K562 (cell line): ENCODE measurements around the gene ZNF121. TPM values are rescaled to one million over a fixed set of nuclear protein-coding genes. Genes with fewer than 3 reads are reported as not detected.

Experiments
- KLF16 ChIP-seq: IDR thresholded peaks from 2 replicates; pipeline ENCODE4 v1.6.1; 2016; ENCODE audit warnings: antibody characterized with exemption
- LEF1 ChIP-seq: fragments of 450-650 bp; IDR thresholded peaks from 2 replicates; pipeline ENCODE4 v1.6.1; 2016; ENCODE audit warnings: mild to moderate bottlenecking
- PHTF2 ChIP-seq: fragments of 250-450 bp; sonication (Bioruptor Pico); IDR thresholded peaks from 2 replicates; pipeline ENCODE4 v1.5.0; 2021; ENCODE audit warnings: mild to moderate bottlenecking
- POLR2A ChIP-seq: fragments of 450-650 bp; conservative IDR thresholded peaks from 2 replicates; pipeline ENCODE4 v1.6.1; 2016
- SRSF3 ChIP-seq: fragments of 200-400 bp; formaldehyde crosslinking; IDR thresholded peaks from 2 replicates; pipeline ENCODE4 v1.6.1; 2016; ENCODE audit warnings: mild to moderate bottlenecking, low read length, moderate library complexity; ENCODE audit not compliant: insufficient read depth
- SRSF9 ChIP-seq: fragments of 200-400 bp; formaldehyde crosslinking; IDR thresholded peaks from 2 replicates; pipeline ENCODE4 v1.6.1; 2017; ENCODE audit warnings: low read depth, low read length, borderline replicate concordance
- TCF7L2 ChIP-seq: fragments of 150-350 bp; IDR thresholded peaks from 2 replicates; pipeline ENCODE4 v1.6.1; 2016; ENCODE audit warnings: low read depth, mild to moderate bottlenecking, low read length, moderate library complexity
- ZBTB7A ChIP-seq: IDR thresholded peaks from 2 replicates; pipeline ENCODE4 v1.6.1; 2011; ENCODE audit warnings: low read depth, mild to moderate bottlenecking, low read length, moderate library complexity, borderline replicate concordance; ENCODE audit not compliant: control insufficient read depth
- ZEB2 ChIP-seq: fragments of 450-650 bp; IDR thresholded peaks from 2 replicates; pipeline ENCODE4 v1.6.1; 2016
- ZKSCAN8 ChIP-seq: fragments of 200-800 bp; sonication (Bioruptor generic); IDR thresholded peaks from 2 replicates; pipeline ENCODE4 v1.6.1; 2016; ENCODE audit warnings: missing genetic modification characterization, missing compliant biosample characterization
- ZNF57 ChIP-seq: fragments of 450-650 bp; formaldehyde crosslinking; IDR thresholded peaks from 2 replicates; pipeline ENCODE4 v1.4.0; 2020; ENCODE audit warnings: mild to moderate bottlenecking, moderate library complexity
- ZNF830 ChIP-seq: fragments of 250-450 bp; sonication (Bioruptor Pico); IDR thresholded peaks from 2 replicates; pipeline ENCODE4 v1.5.0; 2021; ENCODE audit warnings: mild to moderate bottlenecking
- polyA plus RNA-seq, 8 experiments: library from polyadenylated mRNA; depleted of rRNA in 4 of 8; stranded (reverse) in 5 of 8; unstranded in 3 of 8; fragments of >200 nt; fragmentation: Nextera tagmentation in 2 of 8; fragmentation: Illumina TruSeq in 1 of 8; extraction: Ambion mirVana in 2 of 8; extraction: Trizol in 1 of 8; gene quantifications; 2 replicates each; pipeline versions ENCODE4 v1.2.1 to v1.2.3, GENCODE V29; 2011 to 2014; ENCODE audit warnings: inconsistent platforms in 1 of 8, missing spikeins in 1 of 8
- total RNA-seq, 7 experiments: library from RNA; depleted of rRNA in 6 of 7; stranded (reverse); fragments of >200 nt in 6 of 7; fragmentation: Illumina TruSeq in 2 of 7; extraction: Trizol in 2 of 7; gene quantifications; 2 replicates each; pipeline versions ENCODE4 v1.2.1 to v1.2.3, GENCODE V29; 2011 to 2021; ENCODE audit warnings: low replicate concordance in 1 of 7
- TF ChIP-seq, protein P1 (sequence below), 2 experiments: fragments of 450-650 bp; formaldehyde crosslinking in 1 of 2; IDR thresholded peaks; 2 replicates each; pipeline versions ENCODE4 v1.4.0 to v1.6.1; 2014 to 2020; ENCODE audit warnings: mild to moderate bottlenecking in 2 of 2, borderline replicate concordance in 1 of 2, low read depth in 1 of 2
- TF ChIP-seq, protein P2 (sequence below): fragments of 250-450 bp; sonication (Bioruptor Pico); IDR thresholded peaks from 2 replicates; pipeline ENCODE4 v1.8.0; 2022; ENCODE audit warnings: inconsistent platforms
- TF ChIP-seq, protein P3 (sequence below): fragments of 450-650 bp; formaldehyde crosslinking; IDR thresholded peaks from 2 replicates; pipeline ENCODE4 v1.4.0; 2020; ENCODE audit warnings: mild to moderate bottlenecking, mixed read lengths
- TF ChIP-seq, protein P4 (sequence below): fragments of 450-650 bp; formaldehyde crosslinking; IDR thresholded peaks from 2 replicates; pipeline ENCODE4 v1.4.0; 2022; ENCODE audit warnings: missing genetic modification characterization

The ZNF121 gene
- total and polyA plus RNA-seq, 9 of the 15 experiments (the other 6 are each of a cell fraction or from before 2014, with no cell fraction given) = 14.6 to 115 (median 33.4) TPM

DNA sequence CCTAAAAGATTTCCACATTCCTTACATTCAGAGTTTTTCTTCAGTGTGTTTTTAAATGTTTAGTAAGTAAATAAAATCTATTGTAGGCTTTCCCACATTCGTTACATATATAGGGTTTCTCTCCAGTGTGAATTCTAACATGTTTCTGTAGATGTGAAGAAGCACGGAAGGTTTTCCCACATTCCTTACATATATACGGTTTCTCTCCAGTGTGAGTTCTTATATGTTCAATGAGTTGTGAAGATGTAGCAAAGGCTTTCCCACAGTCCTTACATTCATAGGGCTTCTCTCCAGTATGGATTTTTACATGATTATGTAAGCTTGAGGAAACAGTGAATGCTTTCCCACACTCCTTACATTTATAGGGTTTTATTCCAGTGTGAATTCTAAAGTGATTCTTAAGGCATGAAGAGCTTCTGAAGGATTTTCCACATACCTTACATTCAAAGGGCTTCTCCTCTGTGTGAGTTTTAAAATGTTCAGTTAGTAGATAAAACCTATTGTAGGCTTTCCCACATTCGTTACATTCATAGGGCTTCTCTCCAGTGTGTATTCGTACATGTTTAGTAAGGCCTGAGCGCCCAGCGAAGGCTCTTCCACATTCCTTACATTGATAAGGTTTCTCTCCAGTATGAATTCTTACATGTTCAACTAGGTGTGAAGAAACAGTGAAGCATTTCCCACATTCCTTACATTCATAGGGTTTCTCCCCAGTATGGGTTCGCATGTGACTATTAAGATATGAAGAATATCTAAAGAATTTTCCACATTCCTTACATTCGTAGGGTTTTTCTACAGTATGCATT is 18.2 kb downstream of the ZNF121 start (continued):
- TF ChIP-seq ZNF57 (CRISPR knock-in tag) = no peak
- TF ChIP-seq, protein P1, sequence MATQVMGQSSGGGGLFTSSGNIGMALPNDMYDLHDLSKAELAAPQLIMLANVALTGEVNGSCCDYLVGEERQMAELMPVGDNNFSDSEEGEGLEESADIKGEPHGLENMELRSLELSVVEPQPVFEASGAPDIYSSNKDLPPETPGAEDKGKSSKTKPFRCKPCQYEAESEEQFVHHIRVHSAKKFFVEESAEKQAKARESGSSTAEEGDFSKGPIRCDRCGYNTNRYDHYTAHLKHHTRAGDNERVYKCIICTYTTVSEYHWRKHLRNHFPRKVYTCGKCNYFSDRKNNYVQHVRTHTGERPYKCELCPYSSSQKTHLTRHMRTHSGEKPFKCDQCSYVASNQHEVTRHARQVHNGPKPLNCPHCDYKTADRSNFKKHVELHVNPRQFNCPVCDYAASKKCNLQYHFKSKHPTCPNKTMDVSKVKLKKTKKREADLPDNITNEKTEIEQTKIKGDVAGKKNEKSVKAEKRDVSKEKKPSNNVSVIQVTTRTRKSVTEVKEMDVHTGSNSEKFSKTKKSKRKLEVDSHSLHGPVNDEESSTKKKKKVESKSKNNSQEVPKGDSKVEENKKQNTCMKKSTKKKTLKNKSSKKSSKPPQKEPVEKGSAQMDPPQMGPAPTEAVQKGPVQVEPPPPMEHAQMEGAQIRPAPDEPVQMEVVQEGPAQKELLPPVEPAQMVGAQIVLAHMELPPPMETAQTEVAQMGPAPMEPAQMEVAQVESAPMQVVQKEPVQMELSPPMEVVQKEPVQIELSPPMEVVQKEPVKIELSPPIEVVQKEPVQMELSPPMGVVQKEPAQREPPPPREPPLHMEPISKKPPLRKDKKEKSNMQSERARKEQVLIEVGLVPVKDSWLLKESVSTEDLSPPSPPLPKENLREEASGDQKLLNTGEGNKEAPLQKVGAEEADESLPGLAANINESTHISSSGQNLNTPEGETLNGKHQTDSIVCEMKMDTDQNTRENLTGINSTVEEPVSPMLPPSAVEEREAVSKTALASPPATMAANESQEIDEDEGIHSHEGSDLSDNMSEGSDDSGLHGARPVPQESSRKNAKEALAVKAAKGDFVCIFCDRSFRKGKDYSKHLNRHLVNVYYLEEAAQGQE (IDR thresholded peaks at IDR 0.05; ENCODE audit: borderline replicate concordance) = peak; percentile 18; the same call in 1 of the 2 replicates
- TF ChIP-seq, protein P1 (CRISPR knock-in tag; IDR thresholded peaks at IDR 0.05; ENCODE audit: low read depth) = no peak
- peak; percentile 43 for TF ChIP-seq POLR2A
- TF ChIP-seq, protein P2, sequence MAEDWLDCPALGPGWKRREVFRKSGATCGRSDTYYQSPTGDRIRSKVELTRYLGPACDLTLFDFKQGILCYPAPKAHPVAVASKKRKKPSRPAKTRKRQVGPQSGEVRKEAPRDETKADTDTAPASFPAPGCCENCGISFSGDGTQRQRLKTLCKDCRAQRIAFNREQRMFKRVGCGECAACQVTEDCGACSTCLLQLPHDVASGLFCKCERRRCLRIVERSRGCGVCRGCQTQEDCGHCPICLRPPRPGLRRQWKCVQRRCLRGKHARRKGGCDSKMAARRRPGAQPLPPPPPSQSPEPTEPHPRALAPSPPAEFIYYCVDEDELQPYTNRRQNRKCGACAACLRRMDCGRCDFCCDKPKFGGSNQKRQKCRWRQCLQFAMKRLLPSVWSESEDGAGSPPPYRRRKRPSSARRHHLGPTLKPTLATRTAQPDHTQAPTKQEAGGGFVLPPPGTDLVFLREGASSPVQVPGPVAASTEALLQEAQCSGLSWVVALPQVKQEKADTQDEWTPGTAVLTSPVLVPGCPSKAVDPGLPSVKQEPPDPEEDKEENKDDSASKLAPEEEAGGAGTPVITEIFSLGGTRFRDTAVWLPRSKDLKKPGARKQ (CRISPR knock-in tag) = peak; percentile 97
- no peak for TF ChIP-seq ZKSCAN8 (CRISPR knock-in tag)
- no peak for TF ChIP-seq KLF16
- TF ChIP-seq, protein P3, sequence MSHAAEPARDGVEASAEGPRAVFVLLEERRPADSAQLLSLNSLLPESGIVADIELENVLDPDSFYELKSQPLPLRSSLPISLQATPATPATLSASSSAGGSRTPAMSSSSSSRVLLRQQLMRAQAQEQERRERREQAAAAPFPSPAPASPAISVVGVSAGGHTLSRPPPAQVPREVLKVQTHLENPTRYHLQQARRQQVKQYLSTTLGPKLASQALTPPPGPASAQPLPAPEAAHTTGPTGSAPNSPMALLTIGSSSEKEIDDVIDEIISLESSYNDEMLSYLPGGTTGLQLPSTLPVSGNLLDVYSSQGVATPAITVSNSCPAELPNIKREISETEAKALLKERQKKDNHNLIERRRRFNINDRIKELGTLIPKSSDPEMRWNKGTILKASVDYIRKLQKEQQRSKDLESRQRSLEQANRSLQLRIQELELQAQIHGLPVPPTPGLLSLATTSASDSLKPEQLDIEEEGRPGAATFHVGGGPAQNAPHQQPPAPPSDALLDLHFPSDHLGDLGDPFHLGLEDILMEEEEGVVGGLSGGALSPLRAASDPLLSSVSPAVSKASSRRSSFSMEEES = no peak
- TF ChIP-seq LEF1 = 0 out of 2 replicates have a peak, but pooled peaks have one; percentile 27
- TF ChIP-seq TCF7L2 = no peak
- no peak for TF ChIP-seq PHTF2 (CRISPR knock-in tag)
- TF ChIP-seq ZBTB7A = no peak
- TF ChIP-seq ZEB2 = peak; percentile 77
- TF ChIP-seq SRSF9 = no peak
- TF ChIP-seq, protein P4, sequence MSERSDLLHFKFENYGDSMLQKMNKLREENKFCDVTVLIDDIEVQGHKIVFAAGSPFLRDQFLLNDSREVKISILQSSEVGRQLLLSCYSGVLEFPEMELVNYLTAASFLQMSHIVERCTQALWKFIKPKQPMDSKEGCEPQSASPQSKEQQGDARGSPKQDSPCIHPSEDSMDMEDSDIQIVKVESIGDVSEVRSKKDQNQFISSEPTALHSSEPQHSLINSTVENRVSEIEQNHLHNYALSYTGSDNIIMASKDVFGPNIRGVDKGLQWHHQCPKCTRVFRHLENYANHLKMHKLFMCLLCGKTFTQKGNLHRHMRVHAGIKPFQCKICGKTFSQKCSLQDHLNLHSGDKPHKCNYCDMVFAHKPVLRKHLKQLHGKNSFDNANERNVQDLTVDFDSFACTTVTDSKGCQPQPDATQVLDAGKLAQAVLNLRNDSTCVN (CRISPR knock-in tag) = no peak
- no peak for TF ChIP-seq ZNF830 (CRISPR knock-in tag)
- TF ChIP-seq SRSF3 = no peak
